Stomach smooth muscle (tissue), 2 donors: ENCODE results near the gene DIABLO.

ENCODE experiments used
- H3K27ac ChIP-seq: one replicate; pipeline ENCODE4 v1.7.0; 2013; ENCODE audit warnings: mild to moderate bottlenecking, low read length, inconsistent platforms
- H3K27me3 ChIP-seq, 2 donors: one replicate each; pipeline ENCODE4 v1.7.0; 2013; ENCODE audit warnings: low read length in 2 of 2; ENCODE audit not compliant: insufficient read depth in 2 of 2, control insufficient read depth in 1 of 2
- H3K36me3 ChIP-seq, 2 donors: one replicate each; pipeline ENCODE4 v1.7.0; 2013; ENCODE audit warnings: low read length in 2 of 2; ENCODE audit not compliant: control insufficient read depth in 2 of 2, insufficient read depth in 2 of 2
- H3K4me1 ChIP-seq: one replicate; pipeline ENCODE4 v1.7.0; 2013; ENCODE audit warnings: low read length; ENCODE audit not compliant: control insufficient read depth, insufficient read depth
- H3K4me3 ChIP-seq, 2 donors: one replicate each; pipeline ENCODE4 v1.7.0; 2013; ENCODE audit warnings: low read length in 2 of 2
- H3K9ac ChIP-seq, 2 donors: one replicate each; pipeline ENCODE4 v1.7.0; 2013; ENCODE audit warnings: low read length in 2 of 2, mild to moderate bottlenecking in 1 of 2
- H3K9me3 ChIP-seq, 2 donors: one replicate each; pipeline ENCODE4 v1.7.0; 2013; ENCODE audit warnings: low read length in 2 of 2; ENCODE audit not compliant: control insufficient read depth in 2 of 2
- donor health status: healthy.
- donor health status: Pancreatic carcinoma.

Gene DIABLO

DNA sequence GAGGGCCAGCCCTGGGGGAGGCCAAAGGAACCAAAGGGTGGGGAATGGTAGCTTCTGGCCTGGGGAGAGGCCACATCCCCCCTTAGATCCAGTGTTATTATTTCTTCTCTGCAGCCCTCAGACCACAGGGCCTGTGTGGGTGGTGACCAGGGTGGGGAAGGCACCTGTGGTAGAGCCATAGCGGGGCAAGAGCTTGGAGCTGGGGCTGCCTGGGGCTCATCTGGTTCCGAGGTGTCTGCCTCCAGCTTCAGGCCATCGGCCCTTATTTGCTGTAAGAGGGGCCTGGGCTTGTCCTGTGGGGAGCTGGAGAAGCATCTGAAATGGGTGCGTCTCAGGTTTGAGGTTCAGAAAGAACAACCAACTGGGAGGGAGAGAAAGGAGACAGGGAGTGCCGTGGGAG, 24.5 kb downstream of the DIABLO start:
- H3K9me3 ChIP-seq, result no peaks in the 10 kb centered on the region
- peaks cover 38 to 51% of the 10 kb centered on the region in 2 donors for H3K27me3 ChIP-seq
- H3K9ac ChIP-seq, result no peak overlapping the region
- H3K36me3 ChIP-seq, result no peaks in the 10 kb centered on the region
- H3K4me3 ChIP-seq, result no peak overlapping the region
- H3K4me1 ChIP-seq, result peaks cover 14% of the 10 kb centered on the region
- no peak overlapping the region for H3K27ac ChIP-seq

DNA sequence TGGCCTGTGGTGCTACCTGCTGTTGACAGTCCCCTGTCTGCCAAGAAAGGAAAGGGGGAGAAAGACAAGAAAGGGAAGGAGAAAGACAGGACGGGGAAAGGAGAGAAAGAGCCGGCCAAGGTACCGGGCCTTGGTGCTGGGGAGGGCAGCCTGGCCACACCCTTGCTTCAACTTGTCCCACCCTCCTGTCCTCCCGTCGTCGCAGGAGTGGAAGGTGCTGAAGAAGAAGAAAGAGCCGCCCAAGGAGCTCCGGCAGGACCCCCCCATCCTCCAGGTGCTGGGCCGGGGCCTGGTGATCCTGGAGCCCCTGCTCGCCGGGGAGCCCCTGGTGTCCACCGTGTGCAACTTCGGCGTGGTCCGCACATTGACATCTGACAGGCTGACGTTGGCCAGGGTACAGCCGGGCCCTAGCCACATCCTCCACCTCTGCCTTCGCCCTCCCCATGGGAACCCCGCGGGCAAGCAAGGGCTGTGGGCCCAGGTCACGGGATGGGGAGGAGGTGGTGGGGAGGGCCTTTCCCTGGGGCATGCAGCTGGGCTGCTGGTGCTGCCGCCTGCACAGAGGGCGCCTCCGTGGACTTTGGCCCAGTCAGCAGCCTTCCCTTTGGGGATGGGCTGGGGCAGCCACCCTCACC, 25.2 kb downstream of the DIABLO start:
- Histone ChIP-seq H3K27ac (no peak overlapping the region), H3K27me3 (peaks cover 38 to 50% of the 10 kb centered on the region in 2 donors), H3K4me3 (no peak overlapping the region), H3K9me3 (no peaks in the 10 kb centered on the region), H3K4me1 (peaks cover 14% of the 10 kb centered on the region), H3K9ac (no peak overlapping the region), H3K36me3 (no peaks in the 10 kb centered on the region)

DNA sequence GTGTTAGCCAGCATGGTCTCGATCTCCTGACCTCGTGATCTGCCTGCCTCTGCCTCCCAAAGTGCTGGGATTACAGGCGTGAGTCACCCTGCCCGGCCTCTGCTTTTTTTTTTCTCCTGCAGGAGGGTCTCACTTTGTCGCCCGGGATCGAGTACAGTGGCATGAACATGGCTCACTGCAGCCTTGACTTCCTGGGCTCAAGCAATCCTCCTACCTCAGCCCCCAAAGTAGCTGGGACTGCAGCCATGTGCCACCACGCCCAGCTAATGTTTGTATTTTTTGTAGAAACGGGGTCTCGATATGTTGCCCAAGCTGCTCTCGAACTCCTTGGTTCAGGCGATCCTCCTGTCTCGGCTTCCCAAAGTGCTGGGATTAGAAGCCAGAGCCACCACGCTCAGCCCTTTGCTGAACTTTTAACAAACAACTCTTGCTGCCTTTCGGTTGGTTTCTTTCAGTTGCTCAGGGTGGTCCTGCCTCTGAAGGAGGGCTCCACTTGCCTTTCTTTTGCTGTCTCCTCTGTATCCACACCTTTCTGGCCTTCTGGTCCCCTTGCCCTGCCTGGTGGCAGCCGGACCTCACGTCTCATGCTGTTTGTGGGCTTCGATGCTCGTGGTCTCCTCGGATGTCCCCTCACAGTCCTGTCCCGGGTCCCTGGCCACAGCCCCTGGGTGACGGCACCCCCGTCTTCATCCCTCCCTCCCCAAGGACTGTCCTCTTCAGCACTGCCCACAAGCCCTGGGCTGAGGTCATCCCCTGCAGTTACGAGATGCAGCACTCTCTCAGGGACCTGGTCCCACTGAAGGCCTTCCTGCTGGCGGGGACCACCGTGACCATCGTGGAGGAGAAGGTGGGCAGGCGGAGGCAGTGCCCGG, 26.1 kb downstream of the DIABLO start:
- Histone ChIP-seq H3K9ac (no peak overlapping the region), H3K4me1 (peaks cover 11% of the 10 kb centered on the region), H3K27ac (no peak overlapping the region), H3K36me3 (no peaks in the 10 kb centered on the region), H3K27me3 (peaks cover 31 to 41% of the 10 kb centered on the region in 2 donors), H3K4me3 (no peak overlapping the region), H3K9me3 (no peaks in the 10 kb centered on the region)

DNA sequence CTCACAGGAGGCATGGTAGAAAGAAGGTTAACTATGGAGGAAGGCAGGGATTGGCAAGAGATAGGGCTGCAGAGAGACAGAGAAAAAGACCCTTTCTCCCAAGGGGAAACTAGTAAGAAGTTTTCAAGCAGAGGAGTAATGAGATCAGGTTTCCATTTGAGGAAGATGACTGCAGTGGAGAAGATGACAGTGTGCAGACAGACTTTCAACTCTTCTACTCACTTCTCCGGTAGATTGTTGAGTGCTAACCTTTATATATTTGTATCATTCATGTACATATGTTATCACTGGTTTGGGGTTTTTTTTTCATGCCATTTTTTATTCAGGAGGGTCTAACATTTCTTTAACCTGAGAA, 28.3 kb downstream of the DIABLO start:
- Histone ChIP-seq H3K4me1 (no peaks in the 10 kb centered on the region), H3K4me3 (no peak overlapping the region), H3K27me3 (peaks cover 20 to 23% of the 10 kb centered on the region in 2 donors), H3K27ac (no peak overlapping the region), H3K9ac (no peak overlapping the region), H3K9me3 (no peaks in the 10 kb centered on the region), H3K36me3 (no peaks in the 10 kb centered on the region)

DNA sequence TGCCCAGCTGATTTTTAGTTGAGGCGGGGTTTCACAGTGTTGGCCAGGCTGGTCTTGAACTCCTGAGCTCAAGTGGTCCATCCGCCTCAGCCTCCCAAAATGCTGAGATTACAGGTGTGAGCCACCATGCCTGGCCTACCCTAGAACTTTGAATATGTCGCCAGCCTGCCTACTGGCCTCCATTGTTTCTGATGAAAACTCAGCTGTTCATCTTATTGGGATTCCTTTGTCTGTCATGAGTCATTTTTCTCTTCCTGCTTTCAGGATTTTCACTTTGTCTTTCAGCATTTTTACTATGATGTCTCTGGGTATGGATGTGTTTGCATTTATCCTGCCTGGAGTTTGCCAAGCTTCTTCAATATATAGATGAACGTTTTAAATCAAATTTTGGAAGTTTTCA, 30.4 kb downstream of the DIABLO start:
- H3K4me3 ChIP-seq, result no peak overlapping the region
- H3K9me3 ChIP-seq, result no peaks in the 10 kb centered on the region
- no peaks in the 10 kb centered on the region for H3K4me1 ChIP-seq
- no peak overlapping the region for H3K9ac ChIP-seq
- H3K27me3 ChIP-seq, result peaks cover 4 to 14% of the 10 kb centered on the region in 2 donors
- no peaks in the 10 kb centered on the region for H3K36me3 ChIP-seq
- no peak overlapping the region for H3K27ac ChIP-seq

DNA sequence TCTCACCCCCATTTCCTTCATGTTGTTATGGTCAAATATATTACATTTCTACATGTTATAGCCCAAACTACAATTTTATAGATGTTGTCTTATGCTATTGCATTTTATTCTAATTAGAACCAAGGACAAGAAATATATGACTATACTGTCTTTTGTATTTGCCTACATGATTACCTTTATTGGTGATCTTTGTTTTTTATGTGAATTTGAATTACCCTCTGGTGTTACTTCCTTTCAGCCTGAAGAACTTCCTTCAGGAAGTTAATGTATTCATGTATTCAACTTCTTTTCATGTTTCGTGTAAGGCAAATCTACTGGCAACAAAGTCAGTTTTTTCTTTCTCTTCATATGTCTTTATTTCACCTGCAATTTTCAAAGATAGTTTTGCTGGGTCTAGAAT, 31.0 kb downstream of the DIABLO start:
- no peak overlapping the region for H3K9ac ChIP-seq
- no peaks in the 10 kb centered on the region for H3K4me1 ChIP-seq
- H3K4me3 ChIP-seq, result no peak overlapping the region
- no peaks in the 10 kb centered on the region for H3K9me3 ChIP-seq
- H3K27me3 ChIP-seq, result peaks cover 0 to 8% of the 10 kb centered on the region in 2 donors
- H3K36me3 ChIP-seq, result no peaks in the 10 kb centered on the region
- no peak overlapping the region for H3K27ac ChIP-seq

DNA sequence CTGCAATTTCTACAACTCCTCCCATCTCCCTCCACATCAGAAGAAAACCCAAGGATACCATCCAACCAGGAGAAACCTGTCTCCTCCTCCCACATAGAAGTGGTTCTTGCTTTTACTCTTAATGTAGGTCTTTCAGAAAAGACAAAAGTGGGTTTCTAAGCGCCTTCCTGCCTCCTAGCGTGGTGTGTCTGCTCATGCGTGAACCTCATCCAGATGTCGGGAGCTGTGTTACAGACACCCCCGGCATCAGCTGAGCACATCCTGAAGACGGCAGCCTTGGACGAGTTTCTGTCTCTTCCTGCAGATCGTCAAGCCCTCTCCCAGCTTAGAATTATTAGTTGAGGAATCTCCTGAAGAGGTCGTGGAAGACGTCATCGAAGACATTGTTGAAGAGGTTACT, 33.4 kb downstream of the DIABLO start:
- Histone ChIP-seq H3K4me1 (no peaks in the 10 kb centered on the region), H3K36me3 (no peaks in the 10 kb centered on the region), H3K27me3 (peaks cover 0 to 3% of the 10 kb centered on the region in 2 donors), H3K9me3 (no peaks in the 10 kb centered on the region), H3K27ac (no peak overlapping the region), H3K9ac (no peak overlapping the region), H3K4me3 (no peak overlapping the region)

DNA sequence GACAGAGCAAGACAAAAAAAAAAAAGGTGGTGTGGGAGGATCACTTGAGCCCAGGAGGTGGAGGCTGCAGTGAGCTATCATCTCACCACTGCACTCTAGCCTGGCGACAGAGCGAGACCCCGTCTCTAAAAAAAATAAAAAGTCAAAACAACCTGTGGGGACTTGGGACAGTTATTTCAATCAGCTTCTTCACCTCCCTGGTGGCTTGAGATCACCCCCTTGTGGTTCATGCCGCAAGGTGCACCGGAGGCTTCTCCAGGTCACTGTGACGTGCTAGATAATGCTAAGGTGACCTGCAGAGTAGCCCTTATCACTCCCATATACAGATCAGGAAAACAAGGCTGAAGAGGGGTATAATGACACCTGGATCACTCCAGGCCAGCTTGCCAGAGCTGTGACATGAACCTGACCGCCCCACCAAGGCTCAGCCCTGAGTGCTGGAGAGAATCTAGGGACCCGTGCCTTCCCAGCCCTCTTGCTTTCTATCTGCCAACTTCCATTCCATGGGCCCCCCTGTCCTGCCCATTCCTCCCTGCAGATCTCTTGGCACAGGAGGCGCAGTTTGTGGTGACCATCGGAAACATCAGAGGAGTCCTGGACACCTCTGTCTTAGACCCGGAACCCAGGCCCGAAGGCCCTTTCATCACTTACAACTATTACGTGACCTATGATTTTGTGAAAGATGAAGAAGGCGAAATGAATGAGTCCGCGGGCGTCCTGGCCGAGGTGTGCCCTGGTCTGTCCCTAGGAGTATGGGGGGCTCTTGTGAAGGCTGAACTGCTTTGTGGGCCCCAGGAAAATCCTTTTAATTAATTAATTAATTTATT, 34.8 kb downstream of the DIABLO start:
- H3K36me3 ChIP-seq, result no peaks in the 10 kb centered on the region
- H3K9ac ChIP-seq, result no peak overlapping the region
- no peak overlapping the region for H3K4me3 ChIP-seq
- H3K4me1 ChIP-seq, result no peaks in the 10 kb centered on the region
- H3K27me3 ChIP-seq, result peaks cover 0 to 3% of the 10 kb centered on the region in 2 donors
- no peaks in the 10 kb centered on the region for H3K9me3 ChIP-seq
- H3K27ac ChIP-seq, result no peak overlapping the region

DNA sequence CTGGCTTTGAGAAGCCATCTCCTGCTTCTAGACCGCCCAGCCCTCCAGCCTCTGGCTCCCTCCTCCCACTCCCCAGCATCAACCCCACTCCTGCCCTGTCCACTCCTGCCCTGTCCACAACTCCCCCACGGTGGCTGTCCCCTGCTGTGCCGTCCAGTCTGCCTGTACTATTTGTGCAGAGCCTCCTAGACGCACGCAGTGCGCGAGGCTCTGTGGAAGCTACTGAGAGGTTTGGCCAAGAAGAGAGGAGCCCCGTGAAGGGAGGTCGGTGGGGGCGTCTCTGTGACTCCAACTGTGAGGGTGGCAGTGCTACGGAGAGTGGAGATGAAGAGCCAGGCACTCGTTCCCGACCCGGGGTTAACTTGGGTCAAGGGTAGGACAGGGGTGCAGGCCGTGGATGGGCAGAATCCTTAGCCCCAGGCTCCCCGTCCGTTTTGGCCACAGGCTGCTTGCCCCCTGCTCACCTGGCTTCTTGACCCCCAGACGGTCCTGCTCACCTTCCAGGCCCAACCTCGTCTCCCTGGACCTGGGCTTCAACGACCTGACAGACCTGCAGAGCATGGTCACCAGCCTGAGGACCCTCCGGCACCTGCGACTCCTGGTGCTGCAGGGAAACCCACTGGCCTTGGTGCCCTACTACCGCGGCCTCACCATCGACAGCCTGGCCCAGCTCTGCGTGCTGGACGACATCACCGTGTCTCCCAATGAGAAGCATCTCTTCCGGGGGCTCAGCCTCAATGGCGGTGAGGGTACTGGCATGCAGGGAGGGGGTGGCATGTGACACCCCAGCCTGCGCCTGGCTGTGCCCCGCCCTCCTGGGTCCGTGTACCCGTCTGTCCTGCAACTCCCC, 36.0 kb downstream of the DIABLO start:
- no peak overlapping the region for H3K9ac ChIP-seq
- H3K36me3 ChIP-seq, result no peaks in the 10 kb centered on the region
- no peak overlapping the region for H3K4me3 ChIP-seq
- H3K27ac ChIP-seq, result no peak overlapping the region
- H3K27me3 ChIP-seq, result peaks cover 0 to 3% of the 10 kb centered on the region in 2 donors
- H3K4me1 ChIP-seq, result no peaks in the 10 kb centered on the region
- no peaks in the 10 kb centered on the region for H3K9me3 ChIP-seq

DNA sequence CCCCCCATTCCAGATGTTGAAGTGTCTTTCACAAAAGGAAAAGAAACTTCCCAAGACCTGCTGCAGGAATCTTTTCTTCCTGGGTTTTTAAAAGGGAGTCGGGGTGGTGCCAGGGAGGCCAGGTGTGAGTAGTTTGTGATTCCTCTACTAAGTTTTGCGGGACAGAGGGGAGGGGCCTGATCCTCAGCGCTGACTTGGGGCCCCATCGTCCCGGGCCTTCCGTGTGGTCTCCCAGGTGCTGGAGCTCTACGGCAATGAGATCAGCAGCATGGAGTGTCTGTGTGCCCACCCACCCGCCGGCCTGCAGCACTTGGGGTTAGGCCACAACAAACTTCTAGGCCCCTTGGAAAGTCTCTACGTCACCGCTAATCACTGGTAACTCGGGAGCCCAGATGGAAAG, 38.4 kb downstream of the DIABLO start:
- H3K27ac ChIP-seq, result no peak overlapping the region
- H3K27me3 ChIP-seq, result peaks cover 0 to 3% of the 10 kb centered on the region in 2 donors
- no peak overlapping the region for H3K9ac ChIP-seq

More for the DNA sequence above, 38.4 kb downstream of the DIABLO start:
- H3K4me3 ChIP-seq, result no peak overlapping the region
- H3K36me3 ChIP-seq, result no peaks in the 10 kb centered on the region
- H3K9me3 ChIP-seq, result no peaks in the 10 kb centered on the region
- peaks cover 8% of the 10 kb centered on the region for H3K4me1 ChIP-seq
